Measurements from ENCODE around the gene ALKBH6.

DNA sequence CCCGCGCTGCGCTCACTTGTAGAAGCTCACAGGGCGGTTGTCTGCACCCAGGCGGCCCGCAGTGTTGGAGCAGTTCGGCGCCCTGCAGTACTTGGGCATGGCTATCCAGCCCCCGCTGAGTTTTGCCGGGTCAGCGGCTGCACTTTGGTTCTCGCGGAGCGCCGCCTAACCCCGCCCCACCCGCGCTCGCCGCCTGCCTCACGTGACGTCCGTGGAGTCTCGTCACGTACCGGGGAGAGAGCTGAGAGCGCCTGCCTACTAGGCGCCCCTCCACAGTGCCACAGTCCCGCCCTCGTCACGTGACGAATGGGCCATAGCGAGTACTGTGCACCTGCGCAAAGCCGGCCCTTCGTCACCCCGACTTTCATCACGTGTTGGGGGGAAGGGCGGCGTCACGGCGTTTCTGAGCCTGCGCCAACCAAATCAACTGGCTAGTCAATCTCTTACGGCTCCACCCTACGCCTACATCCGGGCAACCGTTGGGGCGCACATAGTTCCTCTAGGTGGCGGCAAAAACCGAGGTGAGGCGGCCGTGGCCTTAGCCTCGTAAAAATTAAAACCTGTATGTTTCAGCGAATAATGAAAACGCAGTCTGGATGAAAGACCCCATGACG lies 40.2 kb upstream of the ALKBH6 start, which contains the start of gene THAP8:
- TF ChIP-seq, protein P1, sequence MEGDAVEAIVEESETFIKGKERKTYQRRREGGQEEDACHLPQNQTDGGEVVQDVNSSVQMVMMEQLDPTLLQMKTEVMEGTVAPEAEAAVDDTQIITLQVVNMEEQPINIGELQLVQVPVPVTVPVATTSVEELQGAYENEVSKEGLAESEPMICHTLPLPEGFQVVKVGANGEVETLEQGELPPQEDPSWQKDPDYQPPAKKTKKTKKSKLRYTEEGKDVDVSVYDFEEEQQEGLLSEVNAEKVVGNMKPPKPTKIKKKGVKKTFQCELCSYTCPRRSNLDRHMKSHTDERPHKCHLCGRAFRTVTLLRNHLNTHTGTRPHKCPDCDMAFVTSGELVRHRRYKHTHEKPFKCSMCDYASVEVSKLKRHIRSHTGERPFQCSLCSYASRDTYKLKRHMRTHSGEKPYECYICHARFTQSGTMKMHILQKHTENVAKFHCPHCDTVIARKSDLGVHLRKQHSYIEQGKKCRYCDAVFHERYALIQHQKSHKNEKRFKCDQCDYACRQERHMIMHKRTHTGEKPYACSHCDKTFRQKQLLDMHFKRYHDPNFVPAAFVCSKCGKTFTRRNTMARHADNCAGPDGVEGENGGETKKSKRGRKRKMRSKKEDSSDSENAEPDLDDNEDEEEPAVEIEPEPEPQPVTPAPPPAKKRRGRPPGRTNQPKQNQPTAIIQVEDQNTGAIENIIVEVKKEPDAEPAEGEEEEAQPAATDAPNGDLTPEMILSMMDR (IDR thresholded peaks at IDR 0.05), result peak in 3 of 4 experiments; percentile 49 to 84 (median 61)
- peak; percentile 73 for TF ChIP-seq POLR2A (IDR thresholded peaks at IDR 0.05)

All from prostate gland (tissue), 2 donors.